AG04449 (cell line): ENCODE results near the gene TTN.

Experiments
- CTCF ChIA-PET: fragments of 350-600 bp; formaldehyde crosslinking; extraction: SDS; loops from one replicate; lab custom pipeline; 2021; ENCODE audit warnings: antibody characterized with exemption; lab: Yijun Ruan, JAX
- POLR2A ChIA-PET: fragments of 400-600, 350-600 bp; formaldehyde crosslinking; extraction: SDS; loops from one replicate; lab custom pipeline; 2020; ENCODE audit warnings: antibody characterized with exemption, inconsistent platforms; lab: Yijun Ruan, JAX
- DNase-seq: peaks from one replicate; pipeline ENCODE4 v3.0.0-alpha.2; 2010; ENCODE audit warnings: low read depth, low spot score
- H3K4me3 ChIP-seq: 2 replicates; pipeline ENCODE4 v1.5.1; 2011; ENCODE audit warnings: low read depth, mild to moderate bottlenecking, control low read depth, low read length
- TF ChIP-seq, protein P1 (sequence below): IDR thresholded peaks from one replicate; pipeline ENCODE4 v1.5.1; 2011; ENCODE audit warnings: mild to moderate bottlenecking, moderate library complexity, low read length, control low read depth, inconsistent platforms; ENCODE audit not compliant: insufficient read depth; ENCODE audit errors: missing control alignments

Gene TTN

DNA sequence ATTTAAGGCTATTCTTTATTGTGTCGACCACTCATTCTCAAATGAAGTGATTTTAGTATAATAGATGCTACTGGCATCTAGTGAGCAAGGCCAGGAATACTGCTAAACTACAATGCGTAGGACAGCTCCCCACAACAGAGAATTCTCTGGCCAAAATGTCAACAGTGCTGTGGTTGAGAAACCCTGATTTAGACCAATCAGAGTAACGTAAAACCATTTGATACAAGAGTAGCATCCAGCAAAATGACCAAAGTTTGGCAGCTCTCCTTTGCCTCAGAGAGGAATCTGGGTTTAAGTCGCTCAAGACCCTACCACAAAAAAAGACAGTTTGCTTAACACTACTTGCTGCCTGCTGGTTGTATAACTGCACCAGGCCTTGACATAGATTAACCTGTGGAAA is 37.0 kb upstream of the TTN start:
- no peak for DNase-seq
- POLR2A ChIA-PET, result no interaction called here
- H3K4me3 ChIP-seq, result no peak overlapping the region
- TF ChIP-seq, protein P1, sequence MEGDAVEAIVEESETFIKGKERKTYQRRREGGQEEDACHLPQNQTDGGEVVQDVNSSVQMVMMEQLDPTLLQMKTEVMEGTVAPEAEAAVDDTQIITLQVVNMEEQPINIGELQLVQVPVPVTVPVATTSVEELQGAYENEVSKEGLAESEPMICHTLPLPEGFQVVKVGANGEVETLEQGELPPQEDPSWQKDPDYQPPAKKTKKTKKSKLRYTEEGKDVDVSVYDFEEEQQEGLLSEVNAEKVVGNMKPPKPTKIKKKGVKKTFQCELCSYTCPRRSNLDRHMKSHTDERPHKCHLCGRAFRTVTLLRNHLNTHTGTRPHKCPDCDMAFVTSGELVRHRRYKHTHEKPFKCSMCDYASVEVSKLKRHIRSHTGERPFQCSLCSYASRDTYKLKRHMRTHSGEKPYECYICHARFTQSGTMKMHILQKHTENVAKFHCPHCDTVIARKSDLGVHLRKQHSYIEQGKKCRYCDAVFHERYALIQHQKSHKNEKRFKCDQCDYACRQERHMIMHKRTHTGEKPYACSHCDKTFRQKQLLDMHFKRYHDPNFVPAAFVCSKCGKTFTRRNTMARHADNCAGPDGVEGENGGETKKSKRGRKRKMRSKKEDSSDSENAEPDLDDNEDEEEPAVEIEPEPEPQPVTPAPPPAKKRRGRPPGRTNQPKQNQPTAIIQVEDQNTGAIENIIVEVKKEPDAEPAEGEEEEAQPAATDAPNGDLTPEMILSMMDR, result no peak
- CTCF ChIA-PET, result interaction anchor here (1.4 kb wide), 1 partner anchor 144 kb away, joined by 3 read pairs; no protein-coding TSS in a partner anchor

DNA sequence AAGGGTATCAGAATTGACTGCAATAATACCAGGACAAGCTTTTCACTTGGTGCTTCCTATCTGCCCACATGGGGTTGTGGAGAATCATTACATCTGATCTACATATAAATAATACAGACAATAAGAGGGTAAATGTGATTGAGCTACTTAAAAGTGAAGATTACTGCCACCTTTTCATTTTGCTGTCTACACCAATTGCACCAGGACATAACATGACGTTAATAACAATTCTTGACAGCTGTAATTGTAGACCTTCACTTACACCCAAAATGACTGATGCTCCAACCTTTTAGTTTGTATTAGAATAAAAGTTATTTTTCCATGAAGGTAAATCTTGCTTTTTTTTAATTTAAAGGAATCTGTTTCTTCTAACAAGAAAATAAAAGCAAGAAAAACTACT is 36.5 kb upstream of the TTN start:
- CTCF ChIA-PET, result no interaction called here
- no peak for DNase-seq
- H3K4me3 ChIP-seq, result no peak overlapping the region
- POLR2A ChIA-PET, result no interaction called here
- TF ChIP-seq, protein P1, result no peak

DNA sequence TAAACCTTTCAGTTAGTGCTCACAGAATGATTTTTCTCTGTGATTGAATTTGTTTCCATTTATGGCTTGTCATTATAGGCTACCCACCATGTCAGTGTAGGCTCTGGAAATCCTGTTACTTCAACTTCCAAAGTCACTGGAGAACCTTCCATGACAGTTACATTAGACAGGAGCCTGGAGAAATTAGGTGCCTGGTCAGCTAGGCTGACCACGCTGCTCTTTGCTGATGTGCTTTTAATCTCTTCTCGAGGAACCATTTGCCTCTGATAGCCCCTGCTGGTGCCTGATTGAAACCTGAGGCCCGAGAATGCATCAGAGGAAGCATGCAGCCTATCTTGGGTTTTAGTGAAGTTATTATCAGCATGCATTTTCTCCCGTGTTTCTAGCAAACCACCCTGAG is 29.6 kb upstream of the TTN start:
- TF ChIP-seq, protein P1, result no peak
- CTCF ChIA-PET, result no interaction called here

DNA sequence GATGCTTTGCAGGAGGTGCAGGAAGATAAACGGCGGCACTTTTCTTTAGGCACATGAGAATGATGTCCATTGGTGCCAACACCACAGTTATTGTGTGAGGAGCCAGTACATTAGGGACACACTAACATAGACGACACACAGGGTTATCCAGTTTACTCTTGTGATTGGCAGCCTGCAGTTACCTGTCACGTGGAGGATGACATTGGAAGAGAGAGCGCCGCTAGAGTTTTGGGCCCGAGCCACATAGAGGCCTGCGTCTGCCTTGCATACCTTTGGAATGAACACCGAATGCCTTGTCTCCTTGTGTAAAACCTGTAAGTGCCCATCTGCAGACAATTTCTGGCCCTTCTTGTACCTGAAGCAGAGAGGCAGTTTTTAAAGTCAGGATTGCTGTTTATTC is 26.9 kb upstream of the TTN start:
- ChIA-PET CTCF (no interaction called here), POLR2A (no interaction called here)
- no peak overlapping the region for H3K4me3 ChIP-seq

More for the DNA sequence above, 29.6 kb upstream of the TTN start:
- H3K4me3 ChIP-seq, result no peak overlapping the region
- no peak for DNase-seq
- POLR2A ChIA-PET, result no interaction called here

DNA sequence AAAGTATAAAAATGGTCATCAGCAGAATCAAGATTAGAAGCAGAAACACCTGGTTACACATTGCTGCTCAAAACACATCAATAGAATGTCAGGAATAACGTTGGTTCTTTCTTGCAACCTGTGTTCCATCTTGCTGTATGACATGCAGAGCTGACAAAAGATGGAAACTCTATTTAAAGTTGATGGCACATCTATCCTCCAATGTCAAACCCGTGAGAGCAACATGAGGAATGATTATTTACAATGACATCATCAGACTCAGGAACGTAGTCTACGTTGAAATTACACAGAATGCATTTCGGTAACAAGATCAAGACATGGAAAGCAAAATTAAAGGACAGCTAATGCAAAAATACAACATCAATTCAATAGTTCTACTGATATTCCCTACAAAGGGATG is 26.2 kb upstream of the TTN start:
- POLR2A ChIA-PET, result no interaction called here
- no peak for DNase-seq
- H3K4me3 ChIP-seq, result no peak overlapping the region
- TF ChIP-seq, protein P1, result no peak
- CTCF ChIA-PET, result no interaction called here

More for the DNA sequence above, 26.9 kb upstream of the TTN start:
- TF ChIP-seq, protein P1, result no peak
- no peak for DNase-seq

DNA sequence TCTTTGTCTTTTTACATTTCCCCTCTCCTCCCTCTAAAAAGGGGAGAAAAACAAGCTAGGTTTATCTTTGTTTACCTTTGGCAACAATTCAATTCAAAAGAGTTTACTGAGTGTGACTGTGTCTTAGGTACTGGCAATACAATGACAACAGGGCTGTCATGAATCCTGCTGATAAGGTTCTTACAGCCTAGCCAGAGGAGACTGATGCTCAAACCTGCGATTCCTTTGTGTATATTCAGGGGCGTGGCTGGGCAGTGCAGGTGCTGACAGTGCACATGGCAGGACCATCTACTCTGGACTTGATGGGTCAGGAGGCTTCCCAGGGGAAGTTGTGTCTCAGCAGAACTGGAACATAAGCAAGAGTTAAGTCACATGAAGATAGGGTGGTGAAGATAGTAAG is 23.2 kb upstream of the TTN start:
- CTCF ChIA-PET, result no interaction called here
- TF ChIP-seq, protein P1, result no peak
- POLR2A ChIA-PET, result no interaction called here
- no peak overlapping the region for H3K4me3 ChIP-seq
- no peak for DNase-seq
